ENCODE results near the gene NFIA. TPM values are rescaled to one million over a fixed set of nuclear protein-coding genes. Genes with fewer than 3 reads are reported as not detected.

Gene NFIA
- total and polyA plus RNA-seq, 2 donors = 7.9 to 10.3 TPM

DNA sequence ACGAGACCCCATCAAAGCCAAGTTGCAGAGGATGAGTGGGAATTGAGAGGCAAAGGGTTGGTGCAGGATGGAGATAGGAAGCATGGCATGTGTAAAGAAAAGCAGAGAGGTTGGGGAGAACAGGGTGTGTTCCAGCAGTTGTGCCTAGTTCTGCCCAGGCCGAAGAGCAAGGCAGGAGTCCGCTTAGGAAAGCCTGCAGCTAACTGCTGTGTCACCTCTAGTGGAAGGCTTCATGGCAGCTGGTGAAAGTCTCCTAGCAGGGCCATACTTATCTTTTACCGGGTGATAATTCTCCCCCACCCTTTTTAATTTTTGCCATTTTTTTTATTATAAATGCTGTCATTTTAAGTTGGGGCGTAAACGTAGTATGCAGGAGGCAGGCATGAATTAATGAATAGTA is 93.6 kb downstream of the NFIA start:
- no peaks in the 10 kb centered on the region for H3K27me3 ChIP-seq (ENCODE audit: control insufficient read depth in 2 of 2, insufficient read depth in 1 of 2, low read length in 1 of 2)
- no peaks in the 10 kb centered on the region for H3K4me1 ChIP-seq (ENCODE audit: control insufficient read depth in 2 of 2, insufficient read depth in 2 of 2, low read length in 2 of 2)
- H3K27ac ChIP-seq (ENCODE audit: low read depth in 1 of 2, low read length in 1 of 2) = no peak overlapping the region
- DNase-seq (ENCODE audit: low read depth in 6 of 9, low spot score in 9 of 9) = no peak
- WGBS = 93% methylated on average over 6 of the region's 6 CpGs
- no peak overlapping the region for H3K4me3 ChIP-seq (ENCODE audit: low read length in 2 of 2)
- no peaks in the 10 kb centered on the region for H3K36me3 ChIP-seq (ENCODE audit: control insufficient read depth in 2 of 2, insufficient read depth in 2 of 2, low read length in 1 of 2)
- no peaks in the 10 kb centered on the region for H3K9me3 ChIP-seq (ENCODE audit: control insufficient read depth in 2 of 2, insufficient read depth in 1 of 2, low read length in 1 of 2)

DNA sequence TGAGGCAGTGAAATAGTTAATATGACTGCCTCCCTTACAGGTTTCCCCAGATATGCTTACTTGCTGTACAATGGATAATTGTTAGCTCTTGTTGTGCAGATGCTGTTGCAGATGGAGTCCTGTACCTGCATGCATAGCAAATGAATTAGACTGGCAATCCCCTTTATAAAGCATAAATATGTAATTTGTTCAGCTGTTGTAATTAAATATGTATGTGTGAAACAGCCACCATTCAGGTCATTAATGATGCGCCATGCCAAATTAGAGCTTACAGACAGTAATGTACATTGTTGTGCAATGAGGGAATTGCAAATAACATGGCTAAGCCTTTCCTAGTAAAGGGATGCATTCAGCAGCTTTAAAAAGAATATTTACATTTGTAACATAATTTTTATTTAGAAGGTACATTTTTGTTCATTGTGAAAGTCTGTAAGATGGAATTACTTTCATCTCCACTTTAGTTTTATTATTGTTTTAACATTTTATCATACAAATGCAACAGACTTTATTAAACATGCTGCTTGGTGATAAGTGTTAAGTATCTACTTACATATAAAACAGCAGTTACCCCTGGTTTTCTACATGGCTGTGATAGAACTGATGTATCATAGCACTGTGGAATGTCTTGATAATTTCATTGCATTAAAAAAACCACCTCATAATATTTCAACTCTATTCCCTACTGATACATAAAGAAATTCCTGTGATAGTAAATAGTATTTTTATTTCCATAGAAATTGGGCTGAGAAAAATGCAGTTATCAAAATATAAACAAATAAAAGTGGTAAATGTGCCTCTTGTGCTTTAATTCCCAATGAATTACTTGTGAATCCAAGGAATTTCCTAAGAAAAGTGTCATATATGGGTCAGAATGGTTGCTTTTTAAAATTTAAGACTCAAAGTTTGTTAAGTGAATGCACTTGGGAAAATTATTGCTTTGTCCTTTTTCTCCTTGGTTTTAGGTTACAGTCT is 99.0 kb downstream of the NFIA start:
- no peak overlapping the region for H3K27ac ChIP-seq (ENCODE audit: low read depth in 1 of 2, low read length in 1 of 2)
- no peaks in the 10 kb centered on the region for H3K9me3 ChIP-seq (ENCODE audit: control insufficient read depth in 2 of 2, insufficient read depth in 1 of 2, low read length in 1 of 2)
- no peaks in the 10 kb centered on the region for H3K4me1 ChIP-seq (ENCODE audit: control insufficient read depth in 2 of 2, insufficient read depth in 2 of 2, low read length in 2 of 2)
- no peak overlapping the region for H3K4me3 ChIP-seq (ENCODE audit: low read length in 2 of 2)
- H3K36me3 ChIP-seq (ENCODE audit: control insufficient read depth in 2 of 2, insufficient read depth in 2 of 2, low read length in 1 of 2) = no peaks in the 10 kb centered on the region
- no peaks in the 10 kb centered on the region for H3K27me3 ChIP-seq (ENCODE audit: control insufficient read depth in 2 of 2, insufficient read depth in 1 of 2, low read length in 1 of 2)
- 94% methylated on average over 1 of the region's 1 CpG for WGBS
- no peak for DNase-seq (ENCODE audit: low read depth in 6 of 9, low spot score in 9 of 9)

DNA sequence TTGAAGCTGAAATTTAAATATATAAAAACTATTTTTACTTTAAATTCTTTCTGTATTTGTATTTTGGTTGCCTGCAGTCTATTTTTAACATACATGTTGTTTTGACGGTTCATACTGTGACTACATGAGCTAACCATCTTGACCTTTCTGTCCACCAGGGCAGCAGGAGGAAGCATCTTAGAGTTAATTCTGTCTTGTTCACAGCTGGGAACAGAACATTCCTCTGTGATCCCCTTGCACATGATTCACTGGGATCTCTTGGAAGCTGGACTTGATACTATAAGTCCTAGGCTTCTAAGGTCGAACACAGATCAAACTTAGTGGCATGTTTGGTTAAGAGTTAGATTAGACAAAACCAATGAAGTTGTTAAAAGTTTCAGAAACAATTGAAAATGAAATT is 99.7 kb downstream of the NFIA start:
- 94% methylated on average over 2 of the region's 2 CpGs for WGBS
- H3K9me3 ChIP-seq (ENCODE audit: control insufficient read depth in 2 of 2, insufficient read depth in 1 of 2, low read length in 1 of 2) = no peaks in the 10 kb centered on the region
- DNase-seq (ENCODE audit: low read depth in 6 of 9, low spot score in 9 of 9) = no peak
- H3K27me3 ChIP-seq (ENCODE audit: control insufficient read depth in 2 of 2, insufficient read depth in 1 of 2, low read length in 1 of 2) = no peaks in the 10 kb centered on the region
- H3K36me3 ChIP-seq (ENCODE audit: control insufficient read depth in 2 of 2, insufficient read depth in 2 of 2, low read length in 1 of 2) = no peaks in the 10 kb centered on the region
- H3K4me1 ChIP-seq (ENCODE audit: control insufficient read depth in 2 of 2, insufficient read depth in 2 of 2, low read length in 2 of 2) = no peaks in the 10 kb centered on the region
- H3K4me3 ChIP-seq (ENCODE audit: low read length in 2 of 2) = no peak overlapping the region
- no peak overlapping the region for H3K27ac ChIP-seq (ENCODE audit: low read depth in 1 of 2, low read length in 1 of 2)

DNA sequence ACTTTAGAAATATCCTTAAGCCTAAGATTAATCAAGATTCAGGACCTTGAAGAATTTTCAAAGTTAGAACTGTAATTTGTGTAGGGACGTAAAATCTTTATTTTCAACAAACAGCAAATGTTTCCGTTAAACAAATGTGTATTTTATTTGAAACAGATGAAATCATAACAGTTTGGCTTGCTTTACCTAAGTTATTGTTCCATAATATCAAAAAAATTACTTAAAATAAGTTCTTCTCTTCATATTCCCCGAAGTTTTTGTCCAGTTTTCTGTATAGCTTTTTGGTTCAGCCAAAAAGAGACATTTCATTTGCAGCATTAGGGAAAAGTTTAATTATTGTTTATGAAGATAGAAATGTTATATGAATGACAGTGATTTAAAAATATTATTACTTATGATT is 100.1 kb downstream of the NFIA start:
- Histone ChIP-seq H3K36me3 (ENCODE audit: control insufficient read depth in 2 of 2, insufficient read depth in 2 of 2, low read length in 1 of 2) (no peaks in the 10 kb centered on the region), H3K27me3 (ENCODE audit: control insufficient read depth in 2 of 2, insufficient read depth in 1 of 2, low read length in 1 of 2) (no peaks in the 10 kb centered on the region), H3K4me3 (ENCODE audit: low read length in 2 of 2) (no peak overlapping the region), H3K27ac (ENCODE audit: low read depth in 1 of 2, low read length in 1 of 2) (no peak overlapping the region), H3K4me1 (ENCODE audit: control insufficient read depth in 2 of 2, insufficient read depth in 2 of 2, low read length in 2 of 2) (no peaks in the 10 kb centered on the region), H3K9me3 (ENCODE audit: control insufficient read depth in 2 of 2, insufficient read depth in 1 of 2, low read length in 1 of 2) (no peaks in the 10 kb centered on the region)
- DNase-seq (ENCODE audit: low read depth in 6 of 9, low spot score in 9 of 9) = no peak
- 96% methylated on average over 3 of the region's 3 CpGs for WGBS

GRCh38 chr1:61183471-61184039 is 101.2 kb downstream of the NFIA start:
- DNase-seq (ENCODE audit: low read depth in 6 of 9, low spot score in 9 of 9) = peak in 1 of 9 donors; percentile 8
- 89% methylated on average over 9 of the region's 9 CpGs for WGBS
- no peaks in the 10 kb centered on the region for H3K4me1 ChIP-seq (ENCODE audit: control insufficient read depth in 2 of 2, insufficient read depth in 2 of 2, low read length in 2 of 2)
- no peaks in the 10 kb centered on the region for H3K36me3 ChIP-seq (ENCODE audit: control insufficient read depth in 2 of 2, insufficient read depth in 2 of 2, low read length in 1 of 2)
- H3K4me3 ChIP-seq (ENCODE audit: low read length in 2 of 2) = no peak overlapping the region
- no peaks in the 10 kb centered on the region for H3K9me3 ChIP-seq (ENCODE audit: control insufficient read depth in 2 of 2, insufficient read depth in 1 of 2, low read length in 1 of 2)
- no peaks in the 10 kb centered on the region for H3K27me3 ChIP-seq (ENCODE audit: control insufficient read depth in 2 of 2, insufficient read depth in 1 of 2, low read length in 1 of 2)
- peak overlapping the region; percentile 43 to 52 for H3K27ac ChIP-seq (ENCODE audit: low read depth in 1 of 2, low read length in 1 of 2)

DNA sequence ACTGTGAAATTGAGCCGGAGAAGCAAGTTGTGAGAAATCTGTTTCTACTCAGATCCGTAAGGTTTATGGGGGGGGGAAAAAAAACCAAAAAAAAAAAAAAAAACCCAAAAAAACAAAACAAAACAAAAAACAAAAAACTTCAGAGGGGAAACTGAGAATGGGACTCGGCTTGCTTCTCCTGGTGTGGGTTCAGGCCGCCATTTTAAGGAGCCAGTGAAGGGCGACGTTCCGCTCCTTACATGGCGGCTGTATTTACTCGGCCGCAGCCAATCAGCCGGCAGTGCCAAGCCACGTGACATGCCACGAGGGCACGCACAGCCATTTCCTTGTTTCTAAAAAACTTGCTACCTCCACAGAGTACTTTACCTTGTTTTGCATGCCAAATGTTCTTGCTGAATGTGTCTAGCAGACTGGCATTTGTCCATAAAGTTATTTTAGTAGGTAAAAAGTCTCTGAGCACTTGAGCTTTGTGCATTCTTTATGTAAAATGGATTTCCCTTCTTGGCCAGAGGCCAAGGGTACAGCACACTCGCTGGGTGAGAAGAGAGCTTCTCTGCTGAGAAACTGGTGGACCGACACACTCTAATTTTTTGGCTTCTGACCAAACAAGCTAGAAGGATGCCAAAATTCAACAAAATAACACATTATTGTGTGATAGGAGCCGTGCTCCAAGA is 101.8 kb downstream of the NFIA start:
- H3K9me3 ChIP-seq (ENCODE audit: control insufficient read depth in 2 of 2, insufficient read depth in 1 of 2, low read length in 1 of 2) = no peaks in the 10 kb centered on the region

DNA sequence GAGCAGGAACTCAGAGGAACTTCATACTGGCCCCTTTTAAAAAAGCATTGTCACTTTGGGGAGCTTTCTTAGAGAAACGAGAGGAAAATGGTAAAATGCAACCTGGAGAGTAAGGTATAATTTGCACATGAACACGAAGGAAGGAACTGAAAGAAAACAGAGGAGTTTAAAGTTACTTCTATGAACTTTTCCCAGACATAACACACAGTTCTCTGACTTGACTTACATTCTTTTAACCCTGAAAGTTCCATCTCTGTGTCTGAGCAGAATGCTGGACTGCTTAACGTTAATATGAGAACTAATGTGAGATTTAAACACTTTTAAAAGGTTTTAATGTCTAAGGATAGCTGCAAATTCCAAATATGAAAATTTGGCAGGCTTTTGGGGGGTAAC is 102.3 kb downstream of the NFIA start:
- DNase-seq (ENCODE audit: low read depth in 6 of 9, low spot score in 9 of 9) = no peak
- Histone ChIP-seq H3K9me3 (ENCODE audit: control insufficient read depth in 2 of 2, insufficient read depth in 1 of 2, low read length in 1 of 2) (no peaks in the 10 kb centered on the region), H3K4me3 (ENCODE audit: low read length in 2 of 2) (no peak overlapping the region), H3K27ac (ENCODE audit: low read depth in 1 of 2, low read length in 1 of 2) (peak overlapping the region; percentile 36 to 52), H3K4me1 (ENCODE audit: control insufficient read depth in 2 of 2, insufficient read depth in 2 of 2, low read length in 2 of 2) (no peaks in the 10 kb centered on the region), H3K36me3 (ENCODE audit: control insufficient read depth in 2 of 2, insufficient read depth in 2 of 2, low read length in 1 of 2) (no peaks in the 10 kb centered on the region), H3K27me3 (ENCODE audit: control insufficient read depth in 2 of 2, insufficient read depth in 1 of 2, low read length in 1 of 2) (no peaks in the 10 kb centered on the region)
- 42% methylated on average over 3 of the region's 3 CpGs for WGBS

More for the DNA sequence above, 101.8 kb downstream of the NFIA start:
- no peaks in the 10 kb centered on the region for H3K36me3 ChIP-seq (ENCODE audit: control insufficient read depth in 2 of 2, insufficient read depth in 2 of 2, low read length in 1 of 2)
- no peaks in the 10 kb centered on the region for H3K4me1 ChIP-seq (ENCODE audit: control insufficient read depth in 2 of 2, insufficient read depth in 2 of 2, low read length in 2 of 2)
- H3K4me3 ChIP-seq (ENCODE audit: low read length in 2 of 2) = no peak overlapping the region
- DNase-seq (ENCODE audit: low read depth in 6 of 9, low spot score in 9 of 9) = peak in 3 of 9 donors; percentile 3 to 29 (median 11)
- H3K27me3 ChIP-seq (ENCODE audit: control insufficient read depth in 2 of 2, insufficient read depth in 1 of 2, low read length in 1 of 2) = no peaks in the 10 kb centered on the region
- H3K27ac ChIP-seq (ENCODE audit: low read depth in 1 of 2, low read length in 1 of 2) = peak overlapping the region; percentile 36 to 52
- WGBS = 80% methylated on average over 17 of the region's 17 CpGs

GRCh38 chr1:61186753-61187152 is 104.4 kb downstream of the NFIA start:
- Histone ChIP-seq H3K4me3 (ENCODE audit: low read length in 2 of 2) (no peak overlapping the region), H3K9me3 (ENCODE audit: control insufficient read depth in 2 of 2, insufficient read depth in 1 of 2, low read length in 1 of 2) (no peaks in the 10 kb centered on the region), H3K36me3 (ENCODE audit: control insufficient read depth in 2 of 2, insufficient read depth in 2 of 2, low read length in 1 of 2) (no peaks in the 10 kb centered on the region), H3K27me3 (ENCODE audit: control insufficient read depth in 2 of 2, insufficient read depth in 1 of 2, low read length in 1 of 2) (no peaks in the 10 kb centered on the region), H3K27ac (ENCODE audit: low read depth in 1 of 2, low read length in 1 of 2) (peak overlapping the region in 1 of 2 donors; percentile 20), H3K4me1 (ENCODE audit: control insufficient read depth in 2 of 2, insufficient read depth in 2 of 2, low read length in 2 of 2) (no peaks in the 10 kb centered on the region)
- 90% methylated on average over 1 of the region's 1 CpG for WGBS
- DNase-seq (ENCODE audit: low read depth in 6 of 9, low spot score in 9 of 9) = no peak

Data from thymus (tissue), 11 donors.